DOHH2 (cell line): ENCODE data around the gene NXPH3.

Experiments used
- EZH2phosphoT487 ChIP-seq: fragments of 200-600 bp; sonication (generic); IDR thresholded peaks from 2 replicates; pipeline ENCODE4 v1.6.1; 2017; ENCODE audit warnings: borderline replicate concordance, mild to moderate bottlenecking, antibody characterized with exemption, low read length, moderate library complexity, mixed read lengths
- TF ChIP-seq, protein P1 (sequence below): fragments of 200-600 bp; sonication (generic); IDR thresholded peaks from one replicate; pipeline ENCODE4 v1.5.1; 2014; ENCODE audit warnings: antibody characterized with exemption, mild to moderate bottlenecking, low read depth, low read length; ENCODE audit not compliant: poor library complexity, severe bottlenecking

DNA sequence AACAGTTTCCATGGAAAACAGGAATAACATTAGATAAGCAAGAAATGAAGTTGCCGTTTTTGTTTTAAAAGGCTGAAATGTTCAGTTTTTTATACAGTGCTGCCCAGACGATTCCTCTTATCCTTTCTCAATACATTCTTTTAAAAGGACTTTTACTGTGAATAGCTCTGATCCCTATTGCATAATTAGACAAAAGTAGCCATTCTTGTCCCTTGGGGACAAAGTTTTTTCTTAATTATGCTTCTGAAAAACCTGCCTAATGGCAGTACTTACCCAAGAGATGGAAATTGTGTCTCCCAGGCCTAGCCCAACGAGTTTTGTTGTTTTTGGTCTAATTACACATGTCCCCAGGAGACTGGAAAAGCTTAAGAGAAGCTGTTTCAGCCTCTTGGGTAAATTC, 27.6 kb downstream of the NXPH3 start:
- TF ChIP-seq, protein P1, sequence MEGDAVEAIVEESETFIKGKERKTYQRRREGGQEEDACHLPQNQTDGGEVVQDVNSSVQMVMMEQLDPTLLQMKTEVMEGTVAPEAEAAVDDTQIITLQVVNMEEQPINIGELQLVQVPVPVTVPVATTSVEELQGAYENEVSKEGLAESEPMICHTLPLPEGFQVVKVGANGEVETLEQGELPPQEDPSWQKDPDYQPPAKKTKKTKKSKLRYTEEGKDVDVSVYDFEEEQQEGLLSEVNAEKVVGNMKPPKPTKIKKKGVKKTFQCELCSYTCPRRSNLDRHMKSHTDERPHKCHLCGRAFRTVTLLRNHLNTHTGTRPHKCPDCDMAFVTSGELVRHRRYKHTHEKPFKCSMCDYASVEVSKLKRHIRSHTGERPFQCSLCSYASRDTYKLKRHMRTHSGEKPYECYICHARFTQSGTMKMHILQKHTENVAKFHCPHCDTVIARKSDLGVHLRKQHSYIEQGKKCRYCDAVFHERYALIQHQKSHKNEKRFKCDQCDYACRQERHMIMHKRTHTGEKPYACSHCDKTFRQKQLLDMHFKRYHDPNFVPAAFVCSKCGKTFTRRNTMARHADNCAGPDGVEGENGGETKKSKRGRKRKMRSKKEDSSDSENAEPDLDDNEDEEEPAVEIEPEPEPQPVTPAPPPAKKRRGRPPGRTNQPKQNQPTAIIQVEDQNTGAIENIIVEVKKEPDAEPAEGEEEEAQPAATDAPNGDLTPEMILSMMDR, result no peak
- TF ChIP-seq EZH2phosphoT487, result no peak
